Natural killer cell (primary cell): ENCODE results near the gene TIPRL. TPM values are rescaled to one million over a fixed set of nuclear protein-coding genes. Genes with fewer than 3 reads are reported as not detected.

Source experiments
- ATAC-seq, 3 donors: fragments of 150-1000 bp in 2 of 3; fragments of 200-7000 bp in 1 of 3; cut with Tn5 transposase; 1 replicate in 1 of 3; 2 replicates in 2 of 3; pipeline ENCODE4 v1.10.0; 2021; ENCODE audit warnings: mild to moderate bottlenecking in 2 of 3, moderate library complexity in 2 of 3
- DNase-seq, 2 donors: peaks; one replicate each; pipeline versions ENCODE4 v3.0.0 to v3.0.0-alpha.2; 2013 to 2021; ENCODE audit warnings: mixed read lengths in 1 of 2
- H3K27ac ChIP-seq: one replicate; pipeline ENCODE4 v1.5.1; 2013; ENCODE audit warnings: mild to moderate bottlenecking, low read length
- H3K27me3 ChIP-seq: one replicate; pipeline ENCODE4 v1.6.1; 2013; ENCODE audit warnings: low read length; ENCODE audit not compliant: control insufficient read depth, insufficient read depth
- H3K36me3 ChIP-seq: one replicate; pipeline ENCODE4 v1.6.1; 2013; ENCODE audit warnings: low read length; ENCODE audit not compliant: control insufficient read depth, insufficient read depth
- H3K4me1 ChIP-seq: one replicate; pipeline ENCODE4 v1.6.1; 2013; ENCODE audit warnings: low read length; ENCODE audit not compliant: control insufficient read depth, insufficient read depth
- H3K4me3 ChIP-seq: one replicate; pipeline ENCODE4 v1.5.1; 2013; ENCODE audit warnings: low read length
- H3K9me3 ChIP-seq: one replicate; pipeline ENCODE4 v1.6.1; 2013; ENCODE audit warnings: low read length; ENCODE audit not compliant: control insufficient read depth, insufficient read depth
- H3K27ac Mint-ChIP-seq, 2 donors: one replicate each; pipeline ENCODE4 v1.8.0; 2022; ENCODE audit warnings: mild to moderate bottlenecking in 2 of 2, mixed read lengths in 2 of 2, moderate library complexity in 1 of 2
- H3K27me3 Mint-ChIP-seq, 2 donors: one replicate each; pipeline ENCODE4 v1.8.0; 2022; ENCODE audit warnings: low read depth in 2 of 2, mixed read lengths in 2 of 2
- H3K36me3 Mint-ChIP-seq: one replicate; pipeline ENCODE4 v1.8.0; 2022; ENCODE audit warnings: mixed read lengths
- H3K4me1 Mint-ChIP-seq, 2 donors: one replicate each; pipeline ENCODE4 v1.8.0; 2022; ENCODE audit warnings: mixed read lengths in 2 of 2
- H3K4me3 Mint-ChIP-seq: one replicate; pipeline ENCODE4 v1.8.0; 2022; ENCODE audit warnings: mild to moderate bottlenecking, moderate library complexity, mixed read lengths
- H3K9me3 Mint-ChIP-seq, 2 donors: one replicate each; pipeline ENCODE4 v1.8.0; 2022; ENCODE audit warnings: mixed read lengths in 2 of 2
- WGBS: methylation state at CpG from one replicate; pipeline ENCODE4 v1.1.7; 2013; ENCODE audit warnings: missing lambda C conversion rate; ENCODE audit not compliant: insufficient coverage; 5-methylcytosine and 5-hydroxymethylcytosine counted together
- intact Hi-C: fragments of 100-400 bp; cut with micrococcal nuclease; formaldehyde crosslinking; loops from one replicate; pipeline ENCODE4 v1.14.2; 2022
- total RNA-seq, 4 donors: library from RNA; stranded (reverse); fragments of 120-200 nt in 1 of 4; gene quantifications; one replicate each; pipeline versions ENCODE4 v1.2.3 to v1.2.4, GENCODE V29; 2013 to 2022
- TF ChIP-seq, protein P1 (sequence below): fragments of 200-600 bp; IDR thresholded peaks from one replicate; pipeline ENCODE4 v1.8.0; 2022; ENCODE audit warnings: antibody characterized with exemption

TIPRL gene
- total RNA-seq, 3 donors from 2014 or later (not counting 1 experiment from before 2014, with no cell fraction given) = 23.5 to 27.4 (median 25.6) TPM

DNA sequence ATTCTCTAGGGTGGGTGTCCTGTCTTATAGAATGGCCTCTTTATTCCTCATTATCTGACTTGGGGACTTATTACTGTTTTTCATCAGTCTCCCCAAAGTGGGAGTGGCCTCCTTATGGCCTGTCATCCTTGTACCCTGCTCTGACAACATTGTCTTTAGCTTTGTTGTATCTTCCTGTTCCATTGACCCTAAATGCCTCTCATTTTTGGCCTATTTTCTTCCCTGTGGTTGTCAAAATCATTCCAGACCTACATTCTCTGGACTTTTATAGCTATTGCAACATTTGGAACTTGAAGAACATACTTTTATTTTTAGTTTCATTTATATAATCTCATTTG lies 56.8 kb downstream of the TIPRL start:
- intact Hi-C loops = loop anchor here (2.0 to 10.0 kb wide), 2 partner anchors 57 to 129 kb away; partner anchors contain the start of gene TIPRL
- ATAC-seq (peak in 1 of 3 donors; percentile 32), DNase-seq (no peak)
- peak overlapping the region; percentile 65 to 71 for H3K27ac Mint-ChIP-seq
- TF ChIP-seq, protein P1, sequence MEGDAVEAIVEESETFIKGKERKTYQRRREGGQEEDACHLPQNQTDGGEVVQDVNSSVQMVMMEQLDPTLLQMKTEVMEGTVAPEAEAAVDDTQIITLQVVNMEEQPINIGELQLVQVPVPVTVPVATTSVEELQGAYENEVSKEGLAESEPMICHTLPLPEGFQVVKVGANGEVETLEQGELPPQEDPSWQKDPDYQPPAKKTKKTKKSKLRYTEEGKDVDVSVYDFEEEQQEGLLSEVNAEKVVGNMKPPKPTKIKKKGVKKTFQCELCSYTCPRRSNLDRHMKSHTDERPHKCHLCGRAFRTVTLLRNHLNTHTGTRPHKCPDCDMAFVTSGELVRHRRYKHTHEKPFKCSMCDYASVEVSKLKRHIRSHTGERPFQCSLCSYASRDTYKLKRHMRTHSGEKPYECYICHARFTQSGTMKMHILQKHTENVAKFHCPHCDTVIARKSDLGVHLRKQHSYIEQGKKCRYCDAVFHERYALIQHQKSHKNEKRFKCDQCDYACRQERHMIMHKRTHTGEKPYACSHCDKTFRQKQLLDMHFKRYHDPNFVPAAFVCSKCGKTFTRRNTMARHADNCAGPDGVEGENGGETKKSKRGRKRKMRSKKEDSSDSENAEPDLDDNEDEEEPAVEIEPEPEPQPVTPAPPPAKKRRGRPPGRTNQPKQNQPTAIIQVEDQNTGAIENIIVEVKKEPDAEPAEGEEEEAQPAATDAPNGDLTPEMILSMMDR = peak; percentile 13
- no peaks in the 10 kb centered on the region for H3K27me3 ChIP-seq
- H3K9me3 Mint-ChIP-seq = no peaks in the 10 kb centered on the region
- H3K4me3 ChIP-seq = no peak overlapping the region
- no peaks in the 10 kb centered on the region for H3K27me3 Mint-ChIP-seq
- H3K36me3 Mint-ChIP-seq = peaks cover 41% of the 10 kb centered on the region
- no peak overlapping the region for H3K27ac ChIP-seq
- H3K36me3 ChIP-seq = peaks cover 82% of the 10 kb centered on the region
- no peaks in the 10 kb centered on the region for H3K9me3 ChIP-seq
- H3K4me1 Mint-ChIP-seq = peaks cover 60 to 67% of the 10 kb centered on the region in 2 donors
- no peaks in the 10 kb centered on the region for H3K4me1 ChIP-seq
- no peak overlapping the region for H3K4me3 Mint-ChIP-seq

DNA sequence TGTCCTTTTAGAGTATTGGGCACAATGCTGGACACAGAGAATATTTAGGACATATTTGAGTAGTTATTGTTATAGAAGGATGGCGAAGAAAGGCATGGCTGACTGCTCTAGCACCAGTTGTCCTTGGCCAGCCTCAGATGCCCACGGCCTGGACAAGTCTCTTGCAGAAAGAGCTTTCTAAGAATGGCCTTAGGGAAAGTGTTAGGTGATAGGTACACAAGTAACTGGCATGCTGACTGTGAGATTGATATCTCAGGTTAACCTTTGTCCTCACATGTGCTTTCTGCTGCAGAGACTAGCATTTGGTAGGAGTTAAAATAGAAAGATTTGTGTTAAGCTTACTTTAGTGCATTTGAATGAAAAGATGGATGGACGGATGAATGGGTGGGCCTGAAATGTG lies 57.2 kb downstream of the TIPRL start:
- 85% methylated on average over 3 of the region's 3 CpGs for WGBS
- Histone ChIP-seq H3K9me3 (no peaks in the 10 kb centered on the region), H3K4me1 (no peaks in the 10 kb centered on the region), H3K4me3 (no peak overlapping the region), H3K36me3 (peaks cover 84% of the 10 kb centered on the region), H3K27ac (no peak overlapping the region), H3K27me3 (no peaks in the 10 kb centered on the region)
- DNase-seq (no peak), ATAC-seq (no peak)
- Mint-ChIP-seq H3K36me3 (peaks cover 41% of the 10 kb centered on the region), H3K27ac (peak overlapping the region; percentile 65 to 71), H3K4me3 (no peak overlapping the region), H3K27me3 (no peaks in the 10 kb centered on the region), H3K4me1 (peaks cover 57 to 63% of the 10 kb centered on the region in 2 donors), H3K9me3 (no peaks in the 10 kb centered on the region)
- intact Hi-C loops = loop anchor here (2.0 to 10.0 kb wide), 2 partner anchors 57 to 129 kb away; partner anchors contain the start of gene TIPRL
- TF ChIP-seq, protein P1 = no peak

DNA sequence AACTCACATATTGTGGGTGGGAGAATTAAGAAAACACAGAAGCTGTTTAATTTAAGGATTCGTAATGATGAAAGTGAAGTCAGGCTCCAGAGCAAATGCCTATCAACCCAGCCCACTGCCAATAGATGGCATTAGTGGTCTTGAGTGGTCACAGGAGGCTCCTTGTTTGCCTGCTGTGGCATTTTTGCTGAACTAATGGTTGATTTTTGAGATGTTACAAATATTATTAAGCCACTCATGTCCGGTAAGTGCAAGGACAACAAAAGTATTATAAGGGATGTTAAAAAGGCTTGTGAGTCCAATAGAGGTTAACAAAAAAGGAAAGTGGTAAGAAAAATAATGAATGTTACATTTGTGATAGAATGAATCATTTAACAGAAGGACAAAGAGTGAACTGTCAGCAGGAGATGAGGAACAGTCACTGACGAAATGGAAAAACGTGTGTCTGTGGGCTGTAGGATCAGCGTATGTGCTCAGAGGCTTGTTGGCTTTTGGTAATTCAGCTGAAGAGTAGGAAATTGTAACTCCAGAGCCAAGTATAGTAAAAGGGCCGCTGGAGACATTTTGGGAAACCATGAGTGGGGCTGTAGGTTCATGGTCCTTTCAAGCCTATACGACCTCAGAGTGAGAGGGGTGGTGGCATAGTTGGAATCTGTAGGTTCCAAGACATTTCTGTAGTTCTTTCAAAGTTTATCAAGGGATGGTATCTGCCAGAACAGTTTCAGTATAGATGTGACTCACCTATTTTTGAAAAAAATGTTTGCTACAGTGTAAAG lies 58.3 kb downstream of the TIPRL start:
- intact Hi-C loops = loop anchor here (10.0 kb wide), 1 partner anchor 128 kb away; no protein-coding TSS in a partner anchor
- ATAC-seq = no peak
- H3K36me3 Mint-ChIP-seq = peaks cover 41% of the 10 kb centered on the region

More for the DNA sequence above, 58.3 kb downstream of the TIPRL start:
- Histone ChIP-seq H3K27ac (no peak overlapping the region), H3K36me3 (peaks cover 84% of the 10 kb centered on the region), H3K4me1 (no peaks in the 10 kb centered on the region), H3K9me3 (no peaks in the 10 kb centered on the region), H3K4me3 (no peak overlapping the region), H3K27me3 (no peaks in the 10 kb centered on the region)
- TF ChIP-seq, protein P1 = no peak
- Mint-ChIP-seq H3K4me3 (no peak overlapping the region), H3K4me1 (peaks cover 48 to 60% of the 10 kb centered on the region in 2 donors), H3K9me3 (no peaks in the 10 kb centered on the region), H3K27me3 (no peaks in the 10 kb centered on the region), H3K27ac (peak overlapping the region in 1 of 2 donors; percentile 65)
- 87% methylated on average over 7 of the region's 7 CpGs for WGBS
- no peak for DNase-seq
